ENCODE results near the gene FAM174C.

The FAM174C gene

DNA sequence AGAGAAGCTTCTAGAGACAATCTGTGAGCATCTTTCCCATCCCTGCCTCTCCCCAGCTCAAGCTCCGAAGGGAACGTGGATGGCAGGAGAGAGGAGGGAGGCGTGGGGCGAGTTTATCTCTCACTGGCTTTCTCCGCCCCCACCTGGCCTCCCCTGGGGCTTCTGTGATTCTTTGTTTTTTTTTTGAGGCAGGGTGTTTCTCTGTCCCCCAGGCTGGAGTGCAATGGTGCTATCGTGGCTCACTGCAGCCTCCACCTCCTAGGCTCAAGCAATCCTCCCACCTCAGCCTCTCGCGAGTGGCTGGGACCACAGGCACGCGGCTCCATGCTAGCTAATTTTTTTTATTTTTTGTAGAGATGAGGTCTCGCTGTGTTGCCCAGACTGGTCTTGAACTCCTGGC, 33.4 kb downstream of the FAM174C start:
- no peak overlapping the region for H3K9ac ChIP-seq (ENCODE audit: low read length)
- H3K4me1 ChIP-seq (ENCODE audit: control insufficient read depth, insufficient read depth, low read length): no peaks in the 10 kb centered on the region
- no peaks in the 10 kb centered on the region for H3K36me3 ChIP-seq (ENCODE audit: control insufficient read depth, insufficient read depth, low read length)
- H3K27me3 ChIP-seq (ENCODE audit: control insufficient read depth, insufficient read depth, low read length): no peaks in the 10 kb centered on the region
- H3K27ac ChIP-seq (ENCODE audit: low read depth, low read length): no peak overlapping the region
- no peak overlapping the region for H3K4me3 ChIP-seq (ENCODE audit: low read length)

- Histone ChIP-seq H3K27me3 (ENCODE audit: control insufficient read depth, insufficient read depth, low read length) (peaks cover under 1% of the 10 kb centered on the region), H3K36me3 (ENCODE audit: control insufficient read depth, insufficient read depth, low read length) (no peaks in the 10 kb centered on the region), H3K27ac (ENCODE audit: low read depth, low read length) (no peak overlapping the region), H3K4me1 (ENCODE audit: control insufficient read depth, insufficient read depth, low read length) (no peaks in the 10 kb centered on the region), H3K9ac (ENCODE audit: low read length) (no peak overlapping the region), H3K4me3 (ENCODE audit: low read length) (no peak overlapping the region)
These were observed 34.9 kb downstream of the FAM174C start for GRCh38 chr19:1309977-1310852.

DNA sequence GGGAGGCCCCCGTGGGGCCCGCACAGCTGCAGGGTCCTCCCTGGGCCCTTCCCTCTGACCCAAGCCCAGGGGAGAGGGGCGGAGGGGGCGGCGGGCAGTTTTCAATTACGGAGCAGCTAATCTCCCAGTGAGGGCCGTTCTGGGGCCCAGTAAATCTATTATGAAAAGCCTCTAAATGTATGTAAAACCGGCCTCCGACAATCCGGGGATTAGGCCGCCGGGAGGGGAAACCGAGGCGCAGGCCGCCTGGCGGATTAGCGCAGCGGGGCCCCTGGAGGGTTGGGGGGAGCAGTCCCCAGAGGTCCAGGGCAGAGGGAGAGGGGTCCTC, 35.5 kb downstream of the FAM174C start:
- no peak overlapping the region for H3K4me3 ChIP-seq (ENCODE audit: low read length)
- H3K27me3 ChIP-seq (ENCODE audit: control insufficient read depth, insufficient read depth, low read length): peaks cover 4% of the 10 kb centered on the region
- H3K27ac ChIP-seq (ENCODE audit: low read depth, low read length): no peak overlapping the region
- H3K36me3 ChIP-seq (ENCODE audit: control insufficient read depth, insufficient read depth, low read length): no peaks in the 10 kb centered on the region
- H3K4me1 ChIP-seq (ENCODE audit: control insufficient read depth, insufficient read depth, low read length): no peaks in the 10 kb centered on the region
- no peak overlapping the region for H3K9ac ChIP-seq (ENCODE audit: low read length)

GRCh38 chr19:1311543-1312091, 36.3 kb downstream of the FAM174C start:
- peaks cover 10% of the 10 kb centered on the region for H3K27me3 ChIP-seq (ENCODE audit: control insufficient read depth, insufficient read depth, low read length)
- H3K36me3 ChIP-seq (ENCODE audit: control insufficient read depth, insufficient read depth, low read length): no peaks in the 10 kb centered on the region
- no peak overlapping the region for H3K4me3 ChIP-seq (ENCODE audit: low read length)
- H3K9ac ChIP-seq (ENCODE audit: low read length): no peak overlapping the region
- no peak overlapping the region for H3K27ac ChIP-seq (ENCODE audit: low read depth, low read length)
- no peaks in the 10 kb centered on the region for H3K4me1 ChIP-seq (ENCODE audit: control insufficient read depth, insufficient read depth, low read length)

DNA sequence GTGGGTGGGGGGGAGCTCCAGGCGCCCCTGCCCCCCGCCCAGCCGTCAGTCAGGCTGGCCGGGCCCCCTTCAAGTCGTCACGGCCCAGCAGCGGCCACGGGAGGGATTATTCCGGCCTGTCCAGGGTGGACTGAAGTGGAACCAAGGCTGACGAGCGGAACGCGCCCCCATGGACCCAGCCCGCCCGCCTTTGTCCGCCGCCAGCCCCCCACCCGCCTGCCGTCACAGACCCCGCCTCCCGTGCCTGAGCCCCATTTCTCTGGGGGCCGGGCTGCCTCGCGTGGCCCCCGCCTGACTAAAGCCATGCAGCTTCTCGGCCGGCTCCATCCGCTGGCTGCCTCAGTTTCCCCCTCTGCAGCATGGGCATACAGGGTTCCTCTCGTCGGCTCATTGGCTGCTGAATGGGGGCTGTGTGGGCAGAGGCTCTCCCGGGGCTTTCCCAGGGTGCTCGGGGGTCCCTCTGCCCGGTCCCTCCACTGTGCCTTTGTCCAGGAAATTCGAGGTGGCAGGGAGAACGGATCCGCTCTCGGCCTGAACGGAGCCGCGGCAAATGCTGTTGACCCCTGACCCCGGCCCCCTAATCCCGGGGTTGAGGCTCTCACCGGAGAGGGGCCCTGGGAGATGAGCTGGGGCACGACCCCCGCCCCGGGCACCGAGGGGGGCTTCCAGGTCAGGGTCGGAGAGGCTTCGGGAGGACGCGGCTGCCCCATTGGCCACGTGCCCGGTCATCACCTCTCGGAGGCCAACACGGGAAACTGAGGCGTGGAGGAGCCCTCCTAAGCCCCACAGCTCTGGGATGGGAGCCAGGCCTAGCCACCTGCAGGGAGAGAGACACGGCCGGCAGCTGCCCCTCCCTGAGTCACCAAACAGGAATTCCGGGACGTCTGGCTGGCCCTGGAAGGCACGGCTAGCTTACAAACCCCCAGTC, 37.7 kb downstream of the FAM174C start:
- H3K27me3 ChIP-seq (ENCODE audit: control insufficient read depth, insufficient read depth, low read length): peaks cover 13% of the 10 kb centered on the region
- no peak overlapping the region for H3K4me3 ChIP-seq (ENCODE audit: low read length)
- H3K36me3 ChIP-seq (ENCODE audit: control insufficient read depth, insufficient read depth, low read length): no peaks in the 10 kb centered on the region
- H3K9ac ChIP-seq (ENCODE audit: low read length): no peak overlapping the region
- H3K4me1 ChIP-seq (ENCODE audit: control insufficient read depth, insufficient read depth, low read length): no peaks in the 10 kb centered on the region
- H3K27ac ChIP-seq (ENCODE audit: low read depth, low read length): no peak overlapping the region

- Histone ChIP-seq H3K27ac (ENCODE audit: low read depth, low read length) (no peak overlapping the region), H3K9ac (ENCODE audit: low read length) (no peak overlapping the region), H3K27me3 (ENCODE audit: control insufficient read depth, insufficient read depth, low read length) (peaks cover 13% of the 10 kb centered on the region), H3K4me1 (ENCODE audit: control insufficient read depth, insufficient read depth, low read length) (no peaks in the 10 kb centered on the region), H3K36me3 (ENCODE audit: control insufficient read depth, insufficient read depth, low read length) (no peaks in the 10 kb centered on the region), H3K4me3 (ENCODE audit: low read length) (no peak overlapping the region)
These were observed 38.6 kb downstream of the FAM174C start for GRCh38 chr19:1313695-1314613.

DNA sequence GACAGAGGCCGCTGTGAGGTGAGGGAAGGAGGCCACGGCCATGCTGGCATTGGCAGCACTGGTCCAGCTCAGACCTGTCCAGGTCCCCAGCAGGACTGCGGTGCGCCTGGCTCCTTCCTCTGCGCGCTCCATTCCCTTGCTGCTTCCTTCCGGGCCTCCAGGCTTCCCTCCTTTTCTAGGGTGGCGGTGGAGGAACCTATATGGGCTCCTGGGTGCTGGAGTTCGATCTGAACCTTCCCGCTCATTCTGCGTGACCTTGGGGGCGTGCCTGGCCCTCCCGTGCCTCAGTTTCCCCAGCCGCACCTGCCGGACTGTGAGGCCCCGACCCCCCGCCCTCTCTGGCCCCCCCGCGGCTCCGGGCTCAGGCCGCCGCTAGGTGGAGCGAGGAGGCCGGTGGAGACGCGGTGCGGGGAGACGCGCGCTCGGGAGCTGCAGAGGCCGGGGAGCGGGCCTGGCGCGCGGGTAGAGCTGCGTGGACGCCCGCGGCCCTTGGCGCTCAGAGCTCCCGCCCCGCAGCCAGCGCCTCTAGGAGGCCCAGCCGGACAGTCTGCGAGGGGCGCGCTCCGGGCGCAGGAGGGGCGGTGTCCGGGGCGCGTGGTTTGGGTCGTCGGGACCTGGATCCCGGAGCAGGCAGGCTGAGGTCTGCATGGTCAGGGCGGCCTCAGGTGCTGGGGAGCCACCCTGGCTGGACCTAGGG, 40.3 kb downstream of the FAM174C start:
- Histone ChIP-seq H3K4me1 (ENCODE audit: control insufficient read depth, insufficient read depth, low read length) (no peaks in the 10 kb centered on the region), H3K27ac (ENCODE audit: low read depth, low read length) (no peak overlapping the region), H3K27me3 (ENCODE audit: control insufficient read depth, insufficient read depth, low read length) (peaks cover 13% of the 10 kb centered on the region), H3K4me3 (ENCODE audit: low read length) (peak overlapping the region; percentile 41), H3K36me3 (ENCODE audit: control insufficient read depth, insufficient read depth, low read length) (no peaks in the 10 kb centered on the region), H3K9ac (ENCODE audit: low read length) (no peak overlapping the region)

- Histone ChIP-seq H3K36me3 (ENCODE audit: control insufficient read depth, insufficient read depth, low read length) (no peaks in the 10 kb centered on the region), H3K27me3 (ENCODE audit: control insufficient read depth, insufficient read depth, low read length) (peaks cover 13% of the 10 kb centered on the region), H3K4me1 (ENCODE audit: control insufficient read depth, insufficient read depth, low read length) (no peaks in the 10 kb centered on the region), H3K27ac (ENCODE audit: low read depth, low read length) (no peak overlapping the region), H3K4me3 (ENCODE audit: low read length) (no peak overlapping the region), H3K9ac (ENCODE audit: low read length) (no peak overlapping the region)
These were observed 41.1 kb downstream of the FAM174C start for GRCh38 chr19:1316466-1316865.

DNA sequence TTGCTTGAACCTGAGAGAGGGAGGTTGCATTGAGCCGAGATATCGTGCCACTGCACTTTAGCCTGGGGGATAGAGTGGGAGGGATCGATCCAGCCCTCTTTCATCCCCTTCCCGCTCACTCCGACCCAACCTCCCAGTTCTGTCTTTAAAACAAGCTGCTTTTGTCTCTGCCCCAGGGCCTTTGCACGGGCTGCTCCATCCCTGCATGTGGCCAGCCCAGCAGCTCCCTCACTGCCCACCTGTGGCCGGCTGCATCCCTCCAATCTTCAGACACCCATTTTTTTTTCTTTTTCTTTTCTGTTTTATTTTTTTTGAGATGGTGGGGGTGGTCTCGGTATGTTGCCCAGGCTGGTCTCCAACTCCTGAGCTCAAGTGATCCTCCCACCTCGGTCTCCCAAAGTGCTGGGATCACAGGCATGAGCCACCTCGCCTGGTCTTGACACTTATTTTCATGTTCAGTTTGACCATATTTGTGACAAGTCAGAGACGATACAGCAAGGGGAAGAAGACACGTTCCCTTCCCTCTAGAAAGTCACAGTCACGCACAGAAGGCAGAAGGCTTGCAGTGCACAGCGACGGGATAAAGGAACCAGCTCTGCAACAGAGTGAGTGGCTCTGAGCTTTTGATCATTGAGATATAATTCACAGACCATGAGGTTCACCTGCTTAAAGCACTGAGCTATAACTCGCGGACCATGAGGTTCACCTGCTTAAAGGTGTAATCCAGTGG, 42.1 kb downstream of the FAM174C start:
- H3K4me1 ChIP-seq (ENCODE audit: control insufficient read depth, insufficient read depth, low read length): no peaks in the 10 kb centered on the region
- H3K27me3 ChIP-seq (ENCODE audit: control insufficient read depth, insufficient read depth, low read length): peaks cover 16% of the 10 kb centered on the region

DNA sequence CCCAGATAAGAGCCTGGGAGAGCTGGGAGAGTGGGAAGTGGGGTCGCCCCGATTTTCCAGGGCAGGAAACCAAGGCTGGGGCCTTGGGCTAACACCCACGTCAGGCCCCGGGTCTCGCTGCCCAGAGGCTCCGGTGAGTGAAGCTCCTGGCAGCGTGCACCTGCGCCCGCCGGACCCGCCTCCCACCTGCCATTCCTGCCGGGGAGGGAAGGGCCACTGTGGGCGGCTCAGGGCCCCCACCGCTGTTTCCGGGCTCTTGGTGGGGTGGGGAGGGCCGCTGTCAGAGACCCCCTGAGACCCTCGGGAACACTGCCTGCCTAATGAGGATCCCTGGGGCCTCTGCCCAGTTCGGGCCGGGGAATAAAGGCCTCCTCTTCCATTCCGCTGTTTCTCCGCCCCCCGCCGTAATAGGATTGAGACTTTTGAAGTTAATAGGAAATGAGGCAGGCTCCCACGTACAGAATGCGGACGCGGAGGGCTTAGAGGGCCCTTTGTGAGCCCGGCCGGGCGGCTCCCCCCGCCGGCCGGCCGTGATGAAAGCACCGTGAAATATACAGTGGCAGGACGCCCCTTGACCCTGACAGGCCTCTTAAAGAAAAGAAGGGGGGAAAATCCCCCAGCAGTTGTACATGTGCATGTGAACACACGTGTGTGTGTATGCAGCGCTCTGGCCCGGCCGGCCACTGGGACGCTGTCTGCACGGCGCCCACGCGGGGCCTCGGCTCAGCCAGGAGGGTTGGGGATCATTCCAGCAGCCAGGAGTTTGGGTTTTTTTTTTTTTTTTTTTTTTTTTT, 43.5 kb downstream of the FAM174C start:
- Histone ChIP-seq H3K27me3 (ENCODE audit: control insufficient read depth, insufficient read depth, low read length) (peaks cover 16% of the 10 kb centered on the region), H3K4me3 (ENCODE audit: low read length) (no peak overlapping the region), H3K4me1 (ENCODE audit: control insufficient read depth, insufficient read depth, low read length) (no peaks in the 10 kb centered on the region), H3K9ac (ENCODE audit: low read length) (no peak overlapping the region), H3K36me3 (ENCODE audit: control insufficient read depth, insufficient read depth, low read length) (no peaks in the 10 kb centered on the region), H3K27ac (ENCODE audit: low read depth, low read length) (no peak overlapping the region)

More for the DNA sequence above, 42.1 kb downstream of the FAM174C start:
- no peak overlapping the region for H3K27ac ChIP-seq (ENCODE audit: low read depth, low read length)
- H3K36me3 ChIP-seq (ENCODE audit: control insufficient read depth, insufficient read depth, low read length): no peaks in the 10 kb centered on the region
- H3K9ac ChIP-seq (ENCODE audit: low read length): no peak overlapping the region
- H3K4me3 ChIP-seq (ENCODE audit: low read length): no peak overlapping the region

Data from rectal smooth muscle tissue (tissue), 1 donor.